HepG2 (cell line): Measurements from ENCODE around the gene RCOR3.
"Not testable (repeated sequence)": the region's sequence is repeated elsewhere in the genome, so short reads cannot be mapped to it uniquely, and the experiment has no call there.

ENCODE experiments used
- BHLHE40 ChIP-seq: IDR thresholded peaks from 2 replicates; pipeline ENCODE4 v1.6.1; 2011; ENCODE audit warnings: low read length, improper control_type of control experiment
- HMG20B ChIP-seq: conservative IDR thresholded peaks from 2 replicates; pipeline ENCODE4 v1.6.1; 2016; ENCODE audit warnings: missing genetic modification reagents, missing compliant biosample characterization
- MXI1 ChIP-seq: IDR thresholded peaks from 3 replicates; pipeline ENCODE4 v1.6.1; 2012; ENCODE audit warnings: low read depth, low read length, inconsistent platforms, borderline replicate concordance
- POLR2AphosphoS2 ChIP-seq: IDR thresholded peaks from 2 replicates; pipeline ENCODE4 v1.6.1; 2011; ENCODE audit warnings: low read depth, low read length, improper control_type of control experiment
- RXRB ChIP-seq: IDR thresholded peaks from 2 replicates; pipeline ENCODE4 v1.6.1; 2016; ENCODE audit warnings: borderline replicate concordance, missing genetic modification reagents, missing compliant biosample characterization
- ZNF263 ChIP-seq: sonication (generic); formaldehyde crosslinking; IDR thresholded peaks from 2 replicates; pipeline ENCODE4 v1.4.0; 2020; ENCODE audit warnings: missing genetic modification reagents
- ZNF446 ChIP-seq: sonication (generic); formaldehyde crosslinking; IDR thresholded peaks from 2 replicates; pipeline ENCODE4 v1.5.0; 2020; ENCODE audit warnings: mild to moderate bottlenecking, missing genetic modification reagents

DNA sequence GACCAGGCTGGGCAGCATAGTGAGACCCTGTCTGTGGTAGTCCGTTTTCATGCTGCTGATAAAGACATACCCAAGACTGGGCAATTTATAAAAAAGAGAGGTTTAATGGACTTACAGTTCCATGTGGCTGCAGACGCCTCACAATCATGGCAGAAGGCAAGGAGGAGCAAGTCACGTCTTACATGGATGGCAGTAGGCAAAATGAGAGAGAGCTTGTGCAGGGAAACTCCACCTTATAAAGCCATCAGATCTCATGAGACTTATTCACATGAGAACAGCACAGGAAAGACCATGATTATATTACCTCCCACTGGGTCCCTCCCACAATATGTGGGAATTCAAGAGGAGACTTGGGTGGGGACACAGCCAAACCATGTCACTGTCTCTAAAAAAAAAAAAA lies 92.9 kb downstream of the RCOR3 start:
- not testable (repeated sequence) for TF ChIP-seq ZNF263 (CRISPR knock-in tag); MXI1; ZNF446; POLR2AphosphoS2; BHLHE40; HMG20B (CRISPR knock-in tag); RXRB (CRISPR knock-in tag)
